ENCODE results near the gene NELFB. TPM values are rescaled to one million over a fixed set of nuclear protein-coding genes. Genes with fewer than 3 reads are reported as not detected.

Gene NELFB
- total and polyA plus RNA-seq, 2 donors, result 20.4 to 38.8 TPM

- Histone ChIP-seq H3K27ac (ENCODE audit: low read depth in 1 of 2, low read length in 1 of 2) (no peak overlapping the region), H3K36me3 (ENCODE audit: control insufficient read depth in 2 of 2, insufficient read depth in 2 of 2, low read length in 1 of 2) (no peaks in the 10 kb centered on the region), H3K9me3 (ENCODE audit: control insufficient read depth in 2 of 2, insufficient read depth in 1 of 2, low read length in 1 of 2) (peaks cover 3 to 15% of the 10 kb centered on the region in 2 donors), H3K27me3 (ENCODE audit: control insufficient read depth in 2 of 2, insufficient read depth in 1 of 2, low read length in 1 of 2) (peaks cover 87 to 90% of the 10 kb centered on the region in 2 donors), H3K4me1 (ENCODE audit: control insufficient read depth in 2 of 2, insufficient read depth in 2 of 2, low read length in 2 of 2) (peaks cover 8 to 31% of the 10 kb centered on the region in 2 donors), H3K4me3 (ENCODE audit: low read length in 2 of 2) (no peak overlapping the region)
- DNase-seq (ENCODE audit: low read depth in 6 of 9, low spot score in 9 of 9), result no peak
- WGBS, result 92% methylated on average over 24 of the region's 24 CpGs
These were observed 43.5 kb downstream of the NELFB start for GRCh38 chr9:137298401-137299202.

- H3K36me3 ChIP-seq (ENCODE audit: control insufficient read depth in 2 of 2, insufficient read depth in 2 of 2, low read length in 1 of 2), result no peaks in the 10 kb centered on the region
- H3K9me3 ChIP-seq (ENCODE audit: control insufficient read depth in 2 of 2, insufficient read depth in 1 of 2, low read length in 1 of 2), result peaks cover 3 to 10% of the 10 kb centered on the region in 2 donors
- DNase-seq (ENCODE audit: low read depth in 6 of 9, low spot score in 9 of 9), result no peak
- H3K4me1 ChIP-seq (ENCODE audit: control insufficient read depth in 2 of 2, insufficient read depth in 2 of 2, low read length in 2 of 2), result peaks cover 8 to 33% of the 10 kb centered on the region in 2 donors
- peaks cover 86 to 92% of the 10 kb centered on the region in 2 donors for H3K27me3 ChIP-seq (ENCODE audit: control insufficient read depth in 2 of 2, insufficient read depth in 1 of 2, low read length in 1 of 2)
- H3K27ac ChIP-seq (ENCODE audit: low read depth in 1 of 2, low read length in 1 of 2), result no peak overlapping the region
- H3K4me3 ChIP-seq (ENCODE audit: low read length in 2 of 2), result no peak overlapping the region
- 94% methylated on average over 10 of the region's 10 CpGs for WGBS
These were observed 44.1 kb downstream of the NELFB start for GRCh38 chr9:137299203-137299565.

GRCh38 chr9:137299938-137300337 is 44.8 kb downstream of the NELFB start:
- WGBS, result 83% methylated on average over 16 of the region's 16 CpGs
- H3K4me3 ChIP-seq (ENCODE audit: low read length in 2 of 2), result peak overlapping the region in 1 of 2 donors; percentile 29
- DNase-seq (ENCODE audit: low read depth in 6 of 9, low spot score in 9 of 9), result no peak
- H3K36me3 ChIP-seq (ENCODE audit: control insufficient read depth in 2 of 2, insufficient read depth in 2 of 2, low read length in 1 of 2), result no peaks in the 10 kb centered on the region
- H3K4me1 ChIP-seq (ENCODE audit: control insufficient read depth in 2 of 2, insufficient read depth in 2 of 2, low read length in 2 of 2), result peaks cover 8 to 38% of the 10 kb centered on the region in 2 donors
- H3K27ac ChIP-seq (ENCODE audit: low read depth in 1 of 2, low read length in 1 of 2), result no peak overlapping the region
- peaks cover 86 to 91% of the 10 kb centered on the region in 2 donors for H3K27me3 ChIP-seq (ENCODE audit: control insufficient read depth in 2 of 2, insufficient read depth in 1 of 2, low read length in 1 of 2)
- H3K9me3 ChIP-seq (ENCODE audit: control insufficient read depth in 2 of 2, insufficient read depth in 1 of 2, low read length in 1 of 2), result peaks cover 0 to 2% of the 10 kb centered on the region in 2 donors

- no peak overlapping the region for H3K27ac ChIP-seq (ENCODE audit: low read depth in 1 of 2, low read length in 1 of 2)
- DNase-seq (ENCODE audit: low read depth in 6 of 9, low spot score in 9 of 9), result no peak
These were observed 45.5 kb downstream of the NELFB start for GRCh38 chr9:137300567-137301080.

GRCh38 chr9:137301081-137301947 is 46.2 kb downstream of the NELFB start:
- WGBS, result 1% methylated on average over 115 of the region's 115 CpGs
- H3K36me3 ChIP-seq (ENCODE audit: control insufficient read depth in 2 of 2, insufficient read depth in 2 of 2, low read length in 1 of 2), result no peaks in the 10 kb centered on the region
- no peak for DNase-seq (ENCODE audit: low read depth in 6 of 9, low spot score in 9 of 9)
- H3K4me1 ChIP-seq (ENCODE audit: control insufficient read depth in 2 of 2, insufficient read depth in 2 of 2, low read length in 2 of 2), result peaks cover 8 to 50% of the 10 kb centered on the region in 2 donors
- H3K27me3 ChIP-seq (ENCODE audit: control insufficient read depth in 2 of 2, insufficient read depth in 1 of 2, low read length in 1 of 2), result peaks cover 85 to 92% of the 10 kb centered on the region in 2 donors
- H3K27ac ChIP-seq (ENCODE audit: low read depth in 1 of 2, low read length in 1 of 2), result peak overlapping the region in 1 of 2 donors; percentile 15
- no peaks in the 10 kb centered on the region for H3K9me3 ChIP-seq (ENCODE audit: control insufficient read depth in 2 of 2, insufficient read depth in 1 of 2, low read length in 1 of 2)
- H3K4me3 ChIP-seq (ENCODE audit: low read length in 2 of 2), result peak overlapping the region; percentile 29 to 58

More at GRCh38 chr9:137300567-137301080, 45.5 kb downstream of the NELFB start:
- whole genome bisulfite sequencing, result 6% methylated on average over 25 of the region's 25 CpGs
- peaks cover 8 to 43% of the 10 kb centered on the region in 2 donors for H3K4me1 ChIP-seq (ENCODE audit: control insufficient read depth in 2 of 2, insufficient read depth in 2 of 2, low read length in 2 of 2)
- no peaks in the 10 kb centered on the region for H3K9me3 ChIP-seq (ENCODE audit: control insufficient read depth in 2 of 2, insufficient read depth in 1 of 2, low read length in 1 of 2)
- H3K27me3 ChIP-seq (ENCODE audit: control insufficient read depth in 2 of 2, insufficient read depth in 1 of 2, low read length in 1 of 2), result peaks cover 88 to 90% of the 10 kb centered on the region in 2 donors
- peak overlapping the region; percentile 29 to 58 for H3K4me3 ChIP-seq (ENCODE audit: low read length in 2 of 2)
- H3K36me3 ChIP-seq (ENCODE audit: control insufficient read depth in 2 of 2, insufficient read depth in 2 of 2, low read length in 1 of 2), result no peaks in the 10 kb centered on the region

- H3K27ac ChIP-seq (ENCODE audit: low read depth in 1 of 2, low read length in 1 of 2), result peak within 1 kb of the TSS; percentile 76 to 79
- H3K27me3 ChIP-seq (ENCODE audit: control insufficient read depth in 2 of 2, insufficient read depth in 1 of 2, low read length in 1 of 2), result peaks cover 85 to 92% of the 10 kb centered on the region in 2 donors
- peak in 8 of 9 donors; percentile 58 to 91 (median 82) for DNase-seq (ENCODE audit: low read depth in 6 of 9, low spot score in 9 of 9)
- WGBS, result under 1% methylated on average over 60 of the region's 60 CpGs
- peaks cover 8 to 58% of the 10 kb centered on the region in 2 donors for H3K4me1 ChIP-seq (ENCODE audit: control insufficient read depth in 2 of 2, insufficient read depth in 2 of 2, low read length in 2 of 2)
- no peaks in the 10 kb centered on the region for H3K36me3 ChIP-seq (ENCODE audit: control insufficient read depth in 2 of 2, insufficient read depth in 2 of 2, low read length in 1 of 2)
- no peaks in the 10 kb centered on the region for H3K9me3 ChIP-seq (ENCODE audit: control insufficient read depth in 2 of 2, insufficient read depth in 1 of 2, low read length in 1 of 2)
- H3K4me3 ChIP-seq (ENCODE audit: low read length in 2 of 2), result peak within 1 kb of the TSS; percentile 29 to 58
These were observed 47.0 kb downstream of the NELFB start, which contains the start of gene NRARP for GRCh38 chr9:137302118-137302448. Gene NRARP (minus strand): TSS chr9:137302271. CDS start chr9:137301928, 343 bp downstream.

GRCh38 chr9:137302449-137303150 is 47.5 kb downstream of the NELFB start:
- WGBS, result 10% methylated on average over 78 of the region's 78 CpGs
- peaks cover 8 to 63% of the 10 kb centered on the region in 2 donors for H3K4me1 ChIP-seq (ENCODE audit: control insufficient read depth in 2 of 2, insufficient read depth in 2 of 2, low read length in 2 of 2)
- H3K4me3 ChIP-seq (ENCODE audit: low read length in 2 of 2), result peak overlapping the region in 1 of 2 donors; percentile 58
- DNase-seq (ENCODE audit: low read depth in 6 of 9, low spot score in 9 of 9), result no peak
- no peaks in the 10 kb centered on the region for H3K9me3 ChIP-seq (ENCODE audit: control insufficient read depth in 2 of 2, insufficient read depth in 1 of 2, low read length in 1 of 2)
- no peaks in the 10 kb centered on the region for H3K36me3 ChIP-seq (ENCODE audit: control insufficient read depth in 2 of 2, insufficient read depth in 2 of 2, low read length in 1 of 2)
- peaks cover 83 to 92% of the 10 kb centered on the region in 2 donors for H3K27me3 ChIP-seq (ENCODE audit: control insufficient read depth in 2 of 2, insufficient read depth in 1 of 2, low read length in 1 of 2)
- H3K27ac ChIP-seq (ENCODE audit: low read depth in 1 of 2, low read length in 1 of 2), result peak overlapping the region; percentile 76 to 79

GRCh38 chr9:137303151-137303892 is 48.2 kb downstream of the NELFB start:
- Histone ChIP-seq H3K4me1 (ENCODE audit: control insufficient read depth in 2 of 2, insufficient read depth in 2 of 2, low read length in 2 of 2) (peaks cover 8 to 70% of the 10 kb centered on the region in 2 donors), H3K27ac (ENCODE audit: low read depth in 1 of 2, low read length in 1 of 2) (peak overlapping the region; percentile 76 to 79), H3K27me3 (ENCODE audit: control insufficient read depth in 2 of 2, insufficient read depth in 1 of 2, low read length in 1 of 2) (peaks cover 78 to 93% of the 10 kb centered on the region in 2 donors), H3K9me3 (ENCODE audit: control insufficient read depth in 2 of 2, insufficient read depth in 1 of 2, low read length in 1 of 2) (no peaks in the 10 kb centered on the region), H3K4me3 (ENCODE audit: low read length in 2 of 2) (no peak overlapping the region), H3K36me3 (ENCODE audit: control insufficient read depth in 2 of 2, insufficient read depth in 2 of 2, low read length in 1 of 2) (no peaks in the 10 kb centered on the region)
- no peak for DNase-seq (ENCODE audit: low read depth in 6 of 9, low spot score in 9 of 9)
- WGBS, result 88% methylated on average over 23 of the region's 23 CpGs

All from thymus (tissue), 11 donors.